Stimulated activated CD4-positive, alpha-beta T cell treated with anti-CD3 and anti-CD28 coated beads, TNF-alpha, amount 100 ng/mL, for 48 hours (primary cell): Measurements from ENCODE around the gene KRT84.
"Not testable (repeated sequence)": the region's sequence is repeated elsewhere in the genome, so short reads cannot be mapped to it uniquely, and the experiment has no call there.

Source experiments
- DNase-seq, 3 donors: peaks; one replicate each; pipeline ENCODE4 v3.0.0-alpha.2; 2020; ENCODE audit warnings: low read depth in 3 of 3

The KRT84 gene

GRCh38 chr12:52345041-52345440 lies 40.4 kb downstream of the KRT84 start:
- not testable (repeated sequence) for DNase-seq

DNA sequence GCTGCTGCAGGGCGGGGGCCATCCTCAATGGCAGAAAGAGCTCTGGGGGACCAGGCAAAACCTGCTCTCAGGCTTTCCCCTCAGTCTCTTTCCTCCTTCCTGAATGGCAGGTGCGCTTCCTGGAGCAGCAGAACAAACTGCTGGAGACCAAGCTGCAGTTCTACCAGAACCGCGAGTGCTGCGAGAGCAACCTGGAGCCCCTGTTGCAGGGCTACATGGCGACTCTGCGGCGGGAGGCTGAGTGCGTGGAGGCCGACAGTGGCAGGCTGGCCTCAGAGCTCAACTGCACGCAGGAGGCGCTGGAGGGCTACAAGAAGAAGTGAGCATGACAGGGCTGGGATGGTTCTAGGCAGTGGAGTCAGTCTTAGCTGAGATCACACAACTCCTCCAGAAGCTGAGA lies 41.3 kb downstream of the KRT84 start:
- no peak for DNase-seq

- DNase-seq, result no peak
Measured at GRCh38 chr12:52343550-52343949, 41.9 kb downstream of the KRT84 start.

GRCh38 chr12:52342781-52343490 lies 42.5 kb downstream of the KRT84 start:
- DNase-seq, result no peak

GRCh38 chr12:52341066-52341580 lies 44.3 kb downstream of the KRT84 start:
- DNase-seq, result no peak

- DNase-seq, result no peak
Measured at GRCh38 chr12:52338241-52338960, 47.1 kb downstream of the KRT84 start.

DNA sequence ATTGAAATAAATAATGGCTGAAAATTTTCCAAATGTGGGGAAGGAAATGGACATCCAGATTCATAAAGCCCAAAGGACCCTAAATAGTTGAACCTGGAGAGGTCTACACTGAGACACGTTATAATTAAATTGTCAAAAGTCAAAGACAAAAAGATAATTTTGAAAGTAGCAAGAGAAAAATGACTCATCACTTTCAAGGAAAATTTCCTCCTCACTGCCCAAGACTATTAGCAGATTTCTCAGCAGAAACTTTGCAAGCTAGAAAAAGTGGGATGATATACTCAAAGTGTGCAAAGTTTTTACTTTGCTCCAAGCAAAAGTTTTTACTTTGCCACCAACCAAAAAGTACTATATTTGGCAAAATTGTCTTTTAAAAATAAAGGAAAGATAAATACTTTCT lies 48.4 kb downstream of the KRT84 start:
- DNase-seq, result no peak

GRCh38 chr12:52336641-52337040 lies 48.8 kb downstream of the KRT84 start:
- no peak for DNase-seq

DNA sequence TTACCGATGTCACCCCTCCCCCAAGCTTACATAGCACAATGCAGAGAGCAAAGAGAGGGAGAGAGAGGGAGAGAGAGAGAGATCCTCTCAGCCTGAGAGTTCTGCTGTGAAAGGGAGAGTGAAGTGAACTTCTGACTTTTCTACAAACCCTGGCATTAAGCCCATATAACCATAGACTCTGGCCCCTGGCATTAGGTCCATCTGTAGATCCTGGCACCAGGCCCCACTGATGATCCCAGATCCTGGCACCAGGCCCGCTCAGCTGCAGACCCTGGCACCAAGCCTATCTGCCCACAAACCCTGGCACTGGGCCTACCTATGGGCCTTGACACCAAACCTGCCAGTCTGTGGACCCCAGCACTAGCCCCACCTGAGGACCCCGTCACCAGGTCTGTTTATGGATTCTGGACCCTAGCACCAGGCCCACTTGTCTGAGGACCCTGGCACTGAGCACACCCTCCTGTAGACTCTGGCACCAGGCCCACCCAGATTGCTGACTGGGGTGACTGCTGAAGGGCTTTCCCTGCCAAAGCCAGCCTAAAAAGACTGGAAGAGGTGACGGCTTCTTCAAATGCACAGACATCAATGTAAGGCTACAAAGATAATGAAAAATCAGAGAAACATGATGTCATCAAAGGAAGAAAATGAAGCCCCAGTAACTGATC lies 49.7 kb downstream of the KRT84 start:
- DNase-seq, result no peak

- no peak for DNase-seq
Measured at GRCh38 chr12:52334185-52334584, 51.3 kb downstream of the KRT84 start.

GRCh38 chr12:52333321-52333720 lies 52.1 kb downstream of the KRT84 start:
- DNase-seq, result no peak

DNA sequence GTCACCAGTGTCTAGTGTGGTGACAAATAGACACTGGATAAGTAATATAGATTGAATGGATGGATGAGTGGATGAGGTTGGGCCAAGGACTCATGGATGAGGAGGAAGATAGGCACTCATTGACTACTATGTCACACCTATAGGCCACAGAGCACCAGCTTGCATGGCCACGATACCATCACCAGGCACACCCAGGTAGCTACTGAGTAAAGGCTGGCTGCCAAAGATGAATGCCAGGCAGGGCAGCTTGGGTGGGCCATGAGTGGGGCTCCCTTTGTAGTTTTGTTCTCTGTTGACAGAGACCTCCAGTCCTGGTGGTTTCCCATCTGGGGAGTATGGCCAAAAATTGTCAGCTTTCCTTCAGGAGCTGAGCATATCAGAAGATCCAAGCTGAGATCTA lies 53.1 kb downstream of the KRT84 start:
- no peak for DNase-seq

- DNase-seq, result no peak
Measured at GRCh38 chr12:52331833-52332232, 53.6 kb downstream of the KRT84 start.

GRCh38 chr12:52331039-52331438 lies 54.4 kb downstream of the KRT84 start:
- DNase-seq, result no peak

DNA sequence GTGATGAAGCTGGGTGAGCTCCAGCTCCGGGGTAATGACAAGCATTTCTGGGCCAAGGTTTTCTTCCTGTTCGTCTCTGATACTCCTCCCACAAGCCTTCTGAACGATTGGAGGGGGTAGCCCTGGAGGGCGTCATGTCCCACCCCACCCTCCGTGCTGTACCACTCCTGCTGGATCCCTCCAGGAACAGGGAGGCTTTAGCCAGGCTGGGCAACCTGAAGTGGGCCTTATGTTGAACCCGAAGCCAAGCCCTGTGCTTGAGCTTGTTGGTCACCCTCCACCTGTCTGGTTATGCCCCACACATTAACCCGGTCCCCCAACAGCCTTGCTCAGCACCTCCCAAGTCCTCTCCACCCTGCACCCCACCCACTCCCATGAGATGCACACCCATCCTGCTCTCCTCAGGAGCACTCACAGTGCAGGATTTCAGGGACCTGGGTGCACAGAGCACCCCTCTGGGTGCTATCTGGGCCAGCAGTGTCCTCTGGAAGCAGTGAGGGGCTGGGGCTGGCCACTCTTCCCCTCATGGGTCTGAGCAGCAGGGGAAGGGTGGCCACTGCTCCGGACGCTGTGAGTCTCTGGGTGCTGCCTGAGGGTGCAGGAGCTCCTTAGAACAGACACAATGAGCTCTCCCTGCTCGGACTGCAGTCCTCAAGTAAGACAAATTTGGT lies 57.5 kb downstream of the KRT84 start:
- DNase-seq, result no peak
